ENCODE measurements around the gene RARA.

The RARA gene

GRCh38 chr17:40348136-40348504 is 39.1 kb downstream of the RARA start:
- TF ChIP-seq, protein P1, sequence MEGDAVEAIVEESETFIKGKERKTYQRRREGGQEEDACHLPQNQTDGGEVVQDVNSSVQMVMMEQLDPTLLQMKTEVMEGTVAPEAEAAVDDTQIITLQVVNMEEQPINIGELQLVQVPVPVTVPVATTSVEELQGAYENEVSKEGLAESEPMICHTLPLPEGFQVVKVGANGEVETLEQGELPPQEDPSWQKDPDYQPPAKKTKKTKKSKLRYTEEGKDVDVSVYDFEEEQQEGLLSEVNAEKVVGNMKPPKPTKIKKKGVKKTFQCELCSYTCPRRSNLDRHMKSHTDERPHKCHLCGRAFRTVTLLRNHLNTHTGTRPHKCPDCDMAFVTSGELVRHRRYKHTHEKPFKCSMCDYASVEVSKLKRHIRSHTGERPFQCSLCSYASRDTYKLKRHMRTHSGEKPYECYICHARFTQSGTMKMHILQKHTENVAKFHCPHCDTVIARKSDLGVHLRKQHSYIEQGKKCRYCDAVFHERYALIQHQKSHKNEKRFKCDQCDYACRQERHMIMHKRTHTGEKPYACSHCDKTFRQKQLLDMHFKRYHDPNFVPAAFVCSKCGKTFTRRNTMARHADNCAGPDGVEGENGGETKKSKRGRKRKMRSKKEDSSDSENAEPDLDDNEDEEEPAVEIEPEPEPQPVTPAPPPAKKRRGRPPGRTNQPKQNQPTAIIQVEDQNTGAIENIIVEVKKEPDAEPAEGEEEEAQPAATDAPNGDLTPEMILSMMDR (IDR thresholded peaks at IDR 0.05; ENCODE audit: unreplicated experiment in 3 of 3), result no peak
- Mint-ChIP-seq H3K4me1 (peaks cover 82% of the 10 kb centered on the region), H3K27ac (peak overlapping the region; percentile 86 to 99 (median 90)), H3K27me3 (ENCODE audit: low read depth) (no peaks in the 10 kb centered on the region), H3K4me3 (peak overlapping the region; percentile 95 to 98 (median 97)), H3K36me3 (ENCODE audit: low read depth) (peaks cover 30% of the 10 kb centered on the region), H3K9me3 (no peaks in the 10 kb centered on the region)

GRCh38 chr17:40348562-40349476 is 39.8 kb downstream of the RARA start:
- peak overlapping the region; percentile 95 to 99 (median 95) for H3K27ac Mint-ChIP-seq
- no peaks in the 10 kb centered on the region for H3K27me3 Mint-ChIP-seq (ENCODE audit: low read depth)

GRCh38 chr17:40349477-40349894 is 40.5 kb downstream of the RARA start:
- Mint-ChIP-seq H3K36me3 (ENCODE audit: low read depth) (peaks cover 36% of the 10 kb centered on the region), H3K27ac (peak overlapping the region; percentile 95), H3K4me3 (peak overlapping the region; percentile 63 to 81 (median 74)), H3K27me3 (ENCODE audit: low read depth) (no peaks in the 10 kb centered on the region), H3K4me1 (peaks cover 82% of the 10 kb centered on the region), H3K9me3 (no peaks in the 10 kb centered on the region)
- TF ChIP-seq, protein P1 (IDR thresholded peaks at IDR 0.05; ENCODE audit: unreplicated experiment in 3 of 3), result no peak

More at GRCh38 chr17:40348562-40349476, 39.8 kb downstream of the RARA start:
- peaks cover 31% of the 10 kb centered on the region for H3K36me3 Mint-ChIP-seq (ENCODE audit: low read depth)
- H3K4me3 Mint-ChIP-seq, result peak overlapping the region; percentile 63 to 98 (median 97)
- peaks cover 83% of the 10 kb centered on the region for H3K4me1 Mint-ChIP-seq
- no peaks in the 10 kb centered on the region for H3K9me3 Mint-ChIP-seq
- TF ChIP-seq, protein P1 (IDR thresholded peaks at IDR 0.05; ENCODE audit: unreplicated experiment in 3 of 3), result no peak

DNA sequence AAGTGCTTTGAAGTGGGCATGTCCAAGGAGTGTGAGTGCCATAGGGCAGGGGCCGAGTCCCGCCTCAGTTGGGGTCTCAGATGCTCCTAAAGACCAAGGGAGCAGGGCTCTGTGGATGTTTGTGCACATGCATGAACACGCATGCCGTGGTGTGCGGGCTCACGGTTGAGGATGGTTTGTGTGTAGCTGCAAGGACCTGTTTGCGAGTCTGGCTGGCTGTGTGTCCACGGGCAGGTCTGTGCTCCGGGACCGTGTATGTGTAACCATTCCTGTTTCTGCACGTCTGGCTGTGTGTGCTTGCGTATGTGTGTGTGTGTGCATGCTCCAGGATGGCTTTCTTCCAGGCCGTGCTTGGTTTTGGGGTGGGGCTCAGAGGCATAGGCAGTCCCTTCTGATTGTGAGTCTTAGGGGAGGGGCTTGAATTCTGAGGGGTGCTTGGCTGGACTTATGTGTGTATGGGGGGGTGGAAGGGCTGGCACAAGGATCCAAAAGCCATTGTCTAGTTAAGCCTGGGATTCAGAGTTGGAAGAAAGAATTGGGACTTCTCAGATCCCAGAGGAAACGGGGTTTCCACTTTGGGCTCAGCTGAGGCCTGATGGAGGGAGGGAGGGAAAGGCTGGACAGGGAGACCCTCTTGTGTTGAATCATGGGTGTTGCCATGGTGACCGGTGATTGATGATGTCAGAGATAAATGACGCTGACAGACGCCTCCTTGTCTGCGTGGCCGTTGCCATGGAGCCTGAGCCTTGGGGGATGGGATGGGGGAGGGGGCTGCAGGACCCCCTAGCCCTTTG is 41.1 kb downstream of the RARA start:
- TF ChIP-seq, protein P1 (IDR thresholded peaks at IDR 0.05; ENCODE audit: unreplicated experiment in 3 of 3), result no peak

DNA sequence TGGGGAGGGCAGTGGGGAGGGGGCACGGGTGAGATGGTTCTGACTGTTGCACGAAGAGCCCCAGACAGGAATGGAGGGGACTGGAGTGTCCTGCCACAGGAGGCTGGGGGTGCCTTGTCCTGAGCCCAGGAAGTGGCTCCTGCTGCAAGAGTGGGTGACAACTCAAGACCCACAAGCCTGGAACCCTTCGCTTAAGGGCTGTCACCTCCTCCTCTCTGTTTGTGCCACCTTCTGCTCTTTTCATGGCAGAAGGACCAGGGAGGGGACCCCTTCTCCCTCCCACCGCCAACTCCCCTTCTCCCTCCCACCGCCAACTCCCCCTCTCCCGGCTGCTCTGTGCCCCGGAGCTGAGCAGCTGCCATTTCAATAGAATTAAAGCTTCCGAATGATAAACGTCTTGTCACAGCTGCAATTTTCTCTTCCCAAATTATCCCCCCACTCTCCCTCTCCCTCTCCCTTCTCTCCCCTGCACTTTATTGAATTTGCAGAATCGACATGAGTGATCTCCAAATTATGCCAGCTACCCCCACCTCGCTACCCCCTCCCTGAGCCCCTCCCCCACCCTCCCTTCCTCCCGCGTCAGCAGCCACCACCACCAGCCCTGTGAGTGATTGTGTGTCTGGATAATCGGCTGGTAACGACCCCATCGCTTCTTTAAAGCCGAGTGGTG is 41.8 kb downstream of the RARA start:
- peak overlapping the region; percentile 95 for H3K27ac Mint-ChIP-seq
- peaks cover 44% of the 10 kb centered on the region for H3K36me3 Mint-ChIP-seq (ENCODE audit: low read depth)
- peaks cover 4% of the 10 kb centered on the region for H3K27me3 Mint-ChIP-seq (ENCODE audit: low read depth)
- peak overlapping the region; percentile 63 to 81 (median 74) for H3K4me3 Mint-ChIP-seq
- TF ChIP-seq, protein P1 (IDR thresholded peaks at IDR 0.05; ENCODE audit: unreplicated experiment in 3 of 3), result no peak
- H3K9me3 Mint-ChIP-seq, result no peaks in the 10 kb centered on the region
- peaks cover 89% of the 10 kb centered on the region for H3K4me1 Mint-ChIP-seq

More for the DNA sequence above, 41.1 kb downstream of the RARA start:
- peak overlapping the region; percentile 63 to 81 (median 74) for H3K4me3 Mint-ChIP-seq
- H3K27ac Mint-ChIP-seq, result peak overlapping the region; percentile 95
- peaks cover 4% of the 10 kb centered on the region for H3K27me3 Mint-ChIP-seq (ENCODE audit: low read depth)
- no peaks in the 10 kb centered on the region for H3K9me3 Mint-ChIP-seq
- peaks cover 83% of the 10 kb centered on the region for H3K4me1 Mint-ChIP-seq
- H3K36me3 Mint-ChIP-seq (ENCODE audit: low read depth), result peaks cover 40% of the 10 kb centered on the region
